ENCODE results near the gene SELENON.
"Not testable (repeated sequence)": the region's sequence is repeated elsewhere in the genome, so short reads cannot be mapped to it uniquely, and the experiment has no call there.

The SELENON gene

GRCh38 chr1:25832336-25833037 is 32.5 kb downstream of the SELENON start:
- DNase-seq: no peak

- no peak for DNase-seq
Measured at GRCh38 chr1:25833158-25833557, 33.2 kb downstream of the SELENON start.

GRCh38 chr1:25834894-25835293 is 34.9 kb downstream of the SELENON start:
- no peak for DNase-seq

GRCh38 chr1:25836695-25837094 is 36.7 kb downstream of the SELENON start:
- no peak for DNase-seq

GRCh38 chr1:25837262-25837875 is 37.4 kb downstream of the SELENON start:
- DNase-seq: no peak

- DNase-seq: not testable (repeated sequence)
Measured at GRCh38 chr1:25839808-25840207, 39.8 kb downstream of the SELENON start.

GRCh38 chr1:25843483-25843882 is 43.5 kb downstream of the SELENON start:
- DNase-seq: no peak

GRCh38 chr1:25844536-25845337 is 44.7 kb downstream of the SELENON start:
- DNase-seq: no peak

GRCh38 chr1:25845664-25846063 is 45.7 kb downstream of the SELENON start:
- DNase-seq: no peak

- no peak for DNase-seq
Measured at GRCh38 chr1:25847929-25848328, 47.9 kb downstream of the SELENON start.

- DNase-seq: no peak
Measured at GRCh38 chr1:25848531-25848930, 48.5 kb downstream of the SELENON start.

- no peak for DNase-seq
Measured at GRCh38 chr1:25854554-25854953, 54.6 kb downstream of the SELENON start.

- no peak for DNase-seq
Measured at GRCh38 chr1:25856856-25857255, 56.9 kb downstream of the SELENON start.

GRCh38 chr1:25858494-25858893 is 58.5 kb downstream of the SELENON start:
- DNase-seq: no peak

- peak; percentile 43 for DNase-seq
Measured at GRCh38 chr1:25858906-25859789, 59.2 kb downstream of the SELENON start, which contains the start of gene AUNIP. TSS of gene AUNIP (minus strand) at chr1:25859457. CDS start at chr1:25859357, 100 bp downstream.

GRCh38 chr1:25861316-25862286 is 61.6 kb downstream of the SELENON start:
- DNase-seq: no peak

GRCh38 chr1:25862785-25863485 is 62.9 kb downstream of the SELENON start:
- DNase-seq: no peak

- no peak for DNase-seq
Measured at GRCh38 chr1:25863486-25864262, 63.7 kb downstream of the SELENON start.

GRCh38 chr1:25864434-25864833 is 64.4 kb downstream of the SELENON start:
- DNase-seq: no peak

GRCh38 chr1:25866288-25866687 is 66.3 kb downstream of the SELENON start:
- DNase-seq: no peak
